H1 (cell line): Measurements from ENCODE around the gene POLDIP2. TPM values are rescaled to one million over a fixed set of nuclear protein-coding genes. Genes with fewer than 3 reads are reported as not detected.

Experiments
- CTCF ChIA-PET: fragments of 300-600 bp; sonication (Branson Sonifier 250); formaldehyde crosslinking; loops from one replicate; lab custom pipeline; 2021; ENCODE audit not compliant: partially characterized antibody; lab: Charles Lee
- POLR2A ChIA-PET: fragments of 300-600 bp; sonication (Branson Sonifier 250); formaldehyde crosslinking; loops from one replicate; lab custom pipeline; 2021; ENCODE audit warnings: inconsistent platforms; ENCODE audit not compliant: partially characterized antibody; lab: Charles Lee
- DNase-seq, 2 experiments: peaks; one replicate each; pipeline versions ENCODE4 v3.0.0 to v3.0.0-alpha.2; 2010 to 2022; ENCODE audit warnings: low spot score in 2 of 2, low read depth in 1 of 2, mixed read lengths in 1 of 2
- FAIRE-seq: peaks from 2 replicates; lab custom pipeline; 2011; peaks lifted over from hg19 to GRCh38; lab: Jason Lieb, UNC
- H2AFZ ChIP-seq: 2 replicates; pipeline ENCODE4 v1.8.1; 2012; ENCODE audit warnings: low read length, inconsistent platforms
- H2AK5ac ChIP-seq: 2 replicates; pipeline ENCODE4 v1.6.1; 2013; ENCODE audit warnings: low read depth, low read length
- H2BK120ac ChIP-seq: replicated peaks from 2 replicates; pipeline ENCODE3; 2013; ENCODE audit warnings: low read depth, low read length, inconsistent platforms
- H2BK12ac ChIP-seq: 2 replicates; pipeline ENCODE4 v1.6.1; 2013; ENCODE audit warnings: low read depth, low read length
- H2BK15ac ChIP-seq: 2 replicates; pipeline ENCODE4 v1.6.1; 2013; ENCODE audit warnings: low read length
- H2BK20ac ChIP-seq: 2 replicates; pipeline ENCODE4 v1.6.1; 2013; ENCODE audit warnings: low read length
- H2BK5ac ChIP-seq: 2 replicates; pipeline ENCODE4 v1.6.1; 2013; ENCODE audit warnings: low read depth, low read length
- H3K14ac ChIP-seq: 2 replicates; pipeline ENCODE4 v1.6.1; 2013; ENCODE audit warnings: inconsistent platforms; ENCODE audit not compliant: insufficient read length
- H3K18ac ChIP-seq: 2 replicates; pipeline ENCODE4 v1.6.1; 2013; ENCODE audit warnings: low read length; ENCODE audit errors: extremely low read depth
- H3K23ac ChIP-seq: 2 replicates; pipeline ENCODE4 v1.6.1; 2013; ENCODE audit warnings: inconsistent platforms; ENCODE audit not compliant: insufficient read length
- H3K23me2 ChIP-seq: 2 replicates; pipeline ENCODE4 v1.6.1; 2013; ENCODE audit warnings: low read depth, low read length
- H3K27ac ChIP-seq: 2 replicates; pipeline ENCODE4 v1.6.1; 2011; ENCODE audit warnings: low read depth, low read length, inconsistent platforms
- H3K27me3 ChIP-seq, 4 experiments: replicated peaks in 1 of 4; 1 replicate in 1 of 4; 2 replicates in 3 of 4; pipeline versions ENCODE4 v1.6.1 to v1.8.1; 2011 to 2013; ENCODE audit warnings: low read length in 3 of 4, mild to moderate bottlenecking in 3 of 4, inconsistent platforms in 2 of 4, mixed read lengths in 2 of 4, moderate library complexity in 1 of 4; ENCODE audit not compliant: control insufficient read depth in 3 of 4, insufficient read depth in 3 of 4; ENCODE audit errors: extremely low read depth in 1 of 4
- H3K36me3 ChIP-seq, 4 experiments: 2 replicates each; pipeline versions ENCODE4 v1.6.1 to v1.8.1; 2011 to 2013; ENCODE audit warnings: mild to moderate bottlenecking in 4 of 4, low read length in 3 of 4, moderate library complexity in 2 of 4, control low read depth in 1 of 4, inconsistent platforms in 1 of 4; ENCODE audit not compliant: insufficient read depth in 4 of 4, control insufficient read depth in 2 of 4
- H3K4ac ChIP-seq: replicated peaks from 2 replicates; pipeline ENCODE3; 2013; ENCODE audit warnings: low read length, low read depth, mixed read lengths, inconsistent platforms; ENCODE audit not compliant: insufficient read length
- H3K4me1 ChIP-seq, 4 experiments: replicated peaks in 1 of 4; 1 replicate in 1 of 4; 2 replicates in 3 of 4; pipeline versions ENCODE4 v1.6.1 to v1.8.1; 2011 to 2013; ENCODE audit warnings: low read length in 3 of 4, inconsistent platforms in 2 of 4, mixed read lengths in 1 of 4; ENCODE audit not compliant: insufficient read depth in 4 of 4, control insufficient read depth in 3 of 4
- H3K4me2 ChIP-seq, 2 experiments: 2 replicates each; pipeline versions ENCODE4 v1.6.1 to v1.8.1; 2011 to 2013; ENCODE audit warnings: low read depth in 2 of 2, low read length in 2 of 2, control low read depth in 1 of 2, inconsistent platforms in 1 of 2, mild to moderate bottlenecking in 1 of 2; ENCODE audit not compliant: insufficient read depth in 1 of 2
- H3K4me3 ChIP-seq, 4 experiments: fragments of 200-600, 300-600 bp in 1 of 4; sonication (generic), shearing (Covaris generic), sonication (Bioruptor Twin) in 1 of 4; 2 replicates each; pipeline versions ENCODE4 v1.5.1 to v1.8.1; 2011 to 2016; ENCODE audit warnings: low read length in 4 of 4, low read depth in 3 of 4, control low read depth in 2 of 4, inconsistent platforms in 2 of 4, mild to moderate bottlenecking in 2 of 4, mixed read lengths in 1 of 4, moderate library complexity in 1 of 4; ENCODE audit not compliant: insufficient read depth in 2 of 4; ENCODE audit errors: extremely low read depth in 1 of 4
- H3K56ac ChIP-seq: replicated peaks from 2 replicates; pipeline ENCODE3; 2013; ENCODE audit warnings: low read depth, mild to moderate bottlenecking, mixed read lengths, low read length, inconsistent platforms; ENCODE audit not compliant: insufficient read length
- H3K79me1 ChIP-seq: 2 replicates; pipeline ENCODE4 v1.6.1; 2013; ENCODE audit warnings: low read depth, low read length, control low read depth
- H3K79me2 ChIP-seq, 2 experiments: 2 replicates each; pipeline versions ENCODE4 v1.6.1 to v1.8.1; 2012 to 2013; ENCODE audit warnings: low read length in 2 of 2, mild to moderate bottlenecking in 2 of 2, inconsistent platforms in 1 of 2; ENCODE audit not compliant: insufficient read depth in 2 of 2, control insufficient read depth in 1 of 2
- H3K9ac ChIP-seq, 4 experiments: replicated peaks in 1 of 4; 1 replicate in 1 of 4; 2 replicates in 3 of 4; pipeline versions ENCODE4 v1.6.1 to v1.8.1; 2011 to 2013; ENCODE audit warnings: low read depth in 3 of 4, low read length in 3 of 4, control low read depth in 2 of 4, mild to moderate bottlenecking in 2 of 4, moderate library complexity in 2 of 4, inconsistent platforms in 1 of 4; ENCODE audit errors: extremely low read depth in 1 of 4
- H3K9me3 ChIP-seq, 2 experiments: 2 replicates each; pipeline versions ENCODE4 v1.6.1 to v1.8.1; 2012 to 2013; ENCODE audit warnings: mild to moderate bottlenecking in 2 of 2, moderate library complexity in 2 of 2, control low read depth in 1 of 2, inconsistent platforms in 1 of 2, low read depth in 1 of 2, low read length in 1 of 2, mixed read lengths in 1 of 2; ENCODE audit not compliant: insufficient read depth in 2 of 2
- H4K20me1 ChIP-seq, 2 experiments: replicated peaks in 1 of 2; 2 replicates each; pipeline versions ENCODE3 to v1.8.1; 2011 to 2013; ENCODE audit warnings: inconsistent platforms in 2 of 2, low read length in 2 of 2, mild to moderate bottlenecking in 1 of 2; ENCODE audit not compliant: insufficient read depth in 2 of 2, control insufficient read depth in 1 of 2
- H4K5ac ChIP-seq: 2 replicates; pipeline ENCODE4 v1.6.1; 2013; ENCODE audit warnings: low read length, low read depth, mixed read lengths, inconsistent platforms; ENCODE audit not compliant: insufficient read length
- H4K8ac ChIP-seq: 2 replicates; pipeline ENCODE4 v1.8.0; 2013; ENCODE audit warnings: mild to moderate bottlenecking, moderate library complexity, low read length, inconsistent platforms; ENCODE audit not compliant: insufficient read depth; ENCODE audit errors: extremely low read depth
- H4K91ac ChIP-seq: replicated peaks from 2 replicates; pipeline ENCODE3; 2013; ENCODE audit warnings: low read length, mixed read lengths, inconsistent platforms; ENCODE audit not compliant: insufficient read length
- CHD2 ChIP-seq: IDR thresholded peaks from 2 replicates; pipeline ENCODE4 v1.6.1; 2012; ENCODE audit warnings: low read length, improper control_type of control experiment
- GTF2F1 ChIP-seq: IDR thresholded peaks from 2 replicates; pipeline ENCODE4 v1.6.1; 2012; ENCODE audit warnings: low read depth, low read length, improper control_type of control experiment, borderline replicate concordance
- HDAC2 ChIP-seq, 2 experiments: fragments of 300-600 bp in 1 of 2; sonication (generic) in 1 of 2; IDR thresholded peaks; 2 replicates each; pipeline ENCODE4 v1.6.1; 2011 to 2012; ENCODE audit warnings: low read depth in 2 of 2, low read length in 2 of 2, mild to moderate bottlenecking in 2 of 2, moderate library complexity in 2 of 2, borderline replicate concordance in 1 of 2, inconsistent platforms in 1 of 2
- WGBS, 2 experiments: shearing (Covaris generic) in 1 of 2; methylation state at CpG; one replicate each; pipeline versions ENCODE4 v1.1.6 to v1.1.7; 2013 to 2015; ENCODE audit warnings: low lambda C conversion rate in 2 of 2, mixed read lengths in 2 of 2, inconsistent platforms in 1 of 2, low coverage in 1 of 2, missing lambda C conversion rate in 1 of 2; ENCODE audit not compliant: insufficient replicate concordance in 2 of 2, insufficient coverage in 1 of 2, insufficient read length in 1 of 2; ENCODE audit errors: extremely low coverage in 1 of 2, missing lambda C conversion rate in 1 of 2; 5-methylcytosine and 5-hydroxymethylcytosine counted together
- polyA plus RNA-seq, 7 experiments: library from polyadenylated mRNA; depleted of rRNA in 3 of 7; stranded (reverse) in 5 of 7; unstranded in 2 of 7; fragments of >200 nt in 5 of 7; fragments of 200-250 nt in 2 of 7; gene quantifications; 1 replicate in 5 of 7; 2 replicates in 1 of 7; 4 replicates in 1 of 7; pipeline versions ENCODE4 v1.2.1 to v1.2.3, GENCODE V29; 2011 to 2013; ENCODE audit warnings: missing spikeins in 2 of 7, mixed read lengths in 2 of 7
- total RNA-seq: library from RNA; stranded (reverse); fragmentation: NEBNext Ultra II Directional; extraction: Animal tissue kit (Norgen Biotek cat#: 25700); gene quantifications from 2 replicates; pipeline ENCODE4 v1.2.1, GENCODE V29; 2021

Gene POLDIP2
- total and polyA plus RNA-seq, 2 of the 8 experiments (the other 6 are each of a cell fraction or from before 2014, with no cell fraction given): 74.0 to 76.1 TPM

DNA sequence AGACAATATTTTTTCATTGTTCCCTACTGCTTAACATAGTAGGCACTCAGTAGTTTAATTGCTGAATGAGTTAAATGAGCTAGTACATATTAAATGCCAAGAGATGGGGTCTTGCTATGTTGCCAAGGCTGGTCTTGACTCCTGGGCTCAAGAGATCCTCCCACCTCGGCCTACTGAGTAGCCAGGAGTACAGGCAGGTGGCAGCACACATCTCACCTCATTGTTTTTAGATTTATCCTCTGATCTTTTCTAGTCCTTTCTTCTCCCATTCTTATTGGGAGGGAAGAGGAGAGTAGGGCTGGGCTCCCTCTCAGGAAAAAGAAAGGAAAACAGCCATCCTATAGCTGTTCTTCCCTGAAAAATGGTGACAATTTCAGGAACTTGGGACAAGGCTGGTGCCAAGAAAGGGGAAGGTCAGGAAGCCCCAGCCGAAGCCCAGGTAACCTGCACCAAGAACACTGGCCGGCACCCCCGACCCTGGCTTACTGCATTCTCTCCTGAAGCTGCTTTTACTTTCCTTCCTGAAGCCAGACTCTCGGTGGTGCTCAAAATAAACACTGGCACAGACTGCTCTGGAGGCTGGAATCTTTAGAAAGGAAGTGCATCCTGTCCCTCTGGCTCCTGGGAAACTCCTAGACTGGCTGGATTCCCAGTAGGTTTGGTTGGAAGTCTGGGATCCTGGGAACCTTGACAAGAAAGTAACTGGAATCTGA, 19.1 kb downstream of the POLDIP2 start:
- no peak overlapping the region for H2AK5ac ChIP-seq
- peaks cover 2% of the 10 kb centered on the region in 2 experiments for H4K20me1 ChIP-seq
- no peak overlapping the region for H3K14ac ChIP-seq
- H3K4ac ChIP-seq: no peak overlapping the region
- no peak overlapping the region for H3K27ac ChIP-seq
- no peak overlapping the region for H3K4me2 ChIP-seq
- no peak overlapping the region for H3K4me3 ChIP-seq
- H3K36me3 ChIP-seq: peaks cover 4 to 15% (median 10%) of the 10 kb centered on the region in 4 experiments; a peak in 7 of 8 replicates
- POLR2A ChIA-PET: interaction anchor here (1.0 to 2.9 kb wide), 4 partner anchors 10 to 31 kb away, joined by 3 to 9 read pairs (median 4); no protein-coding TSS in a partner anchor
- FAIRE-seq: no peak
- H2BK20ac ChIP-seq: no peak overlapping the region
- H4K5ac ChIP-seq: no peak overlapping the region
- no peak overlapping the region for H2BK5ac ChIP-seq
- CTCF ChIA-PET: interaction anchor here (1.5 kb wide), 1 partner anchor 8 kb away, joined by 10 read pairs; no protein-coding TSS in a partner anchor
- H3K79me2 ChIP-seq: peaks cover 0 to 13% of the 10 kb centered on the region in 2 experiments; a peak in 2 of 4 replicates
- H4K91ac ChIP-seq: no peak overlapping the region
- H2AFZ ChIP-seq: no peak overlapping the region
- H3K79me1 ChIP-seq: peaks cover 16% of the 10 kb centered on the region
- H2BK120ac ChIP-seq: no peak overlapping the region
- no peak for TF ChIP-seq HDAC2 (IDR thresholded peaks at IDR 0.05; ENCODE audit: borderline replicate concordance in 1 of 2, low read depth in 2 of 2, low read length in 2 of 2)
- no peak for TF ChIP-seq CHD2
- TF ChIP-seq GTF2F1: no peak
- no peak overlapping the region for H2BK12ac ChIP-seq
- no peak for DNase-seq
- no peaks in the 10 kb centered on the region for H3K27me3 ChIP-seq
- H3K4me1 ChIP-seq: peaks cover 0 to 10% (median 8%) of the 10 kb centered on the region in 4 experiments; a peak in 6 of 7 replicates
- 86% methylated on average over 5 of the region's 5 CpGs; no CpG with 5 or more reads in 1 of the 2 experiments for WGBS, 2 experiments
- H3K9me3 ChIP-seq: no peaks in the 10 kb centered on the region
- H4K8ac ChIP-seq: no peak overlapping the region; the same call in 1 of the 2 replicates
- no peak overlapping the region for H3K9ac ChIP-seq
- H3K23ac ChIP-seq: no peak overlapping the region
- H3K23me2 ChIP-seq: peaks cover 10% of the 10 kb centered on the region; the same call in 1 of the 2 replicates
- no peak overlapping the region for H3K56ac ChIP-seq
- no peak overlapping the region for H3K18ac ChIP-seq
- no peak overlapping the region for H2BK15ac ChIP-seq
